ENCODE results near the gene CBLB. TPM values are rescaled to one million over a fixed set of nuclear protein-coding genes. Genes with fewer than 3 reads are reported as not detected.

The CBLB gene
- polyA plus RNA-seq, 2 of the 4 experiments (the other 2 are of a cell fraction) = 6.8 to 16.2 TPM

GRCh38 chr3:105639131-105639530, 229.7 kb downstream of the CBLB start:
- ATAC-seq = no peak
- ChIA-PET POLR2A (no interaction called here), CTCF (no interaction called here)

GRCh38 chr3:105634708-105635107, 234.1 kb downstream of the CBLB start:
- TF ChIP-seq MAZ (IDR thresholded peaks at IDR 0.05; ENCODE audit: borderline replicate concordance, low read depth, low read length) = no peak
- ATAC-seq (no peak), DNase-seq (ENCODE audit: low read depth in 1 of 2, low spot score in 1 of 2) (no peak), FAIRE-seq (no peak)
- no peak overlapping the region for H3K4me3 ChIP-seq
- no peak overlapping the region for H3K4me2 ChIP-seq
- CTCF ChIA-PET = interaction anchor here (1.0 to 1.4 kb wide), 2 partner anchors 11 to 34 kb away, joined by 3 read pairs; no protein-coding TSS in a partner anchor
- H3K4me1 ChIP-seq = no peaks in the 10 kb centered on the region
- POLR2A ChIA-PET = no interaction called here
- H3K27ac ChIP-seq = no peak overlapping the region
- H3K9me3 ChIP-seq = no peaks in the 10 kb centered on the region
- WGBS (ENCODE audit: missing lambda C conversion rate) = 80% methylated on average over 5 of the region's 5 CpGs

More at GRCh38 chr3:105639131-105639530, 229.7 kb downstream of the CBLB start:
- Histone ChIP-seq H3K27ac (no peak overlapping the region), H3K9me3 (no peaks in the 10 kb centered on the region), H3K4me2 (no peak overlapping the region), H3K4me3 (no peak overlapping the region), H3K4me1 (no peaks in the 10 kb centered on the region)
- 62% methylated on average over 2 of the region's 2 CpGs for WGBS (ENCODE audit: missing lambda C conversion rate)
- DNase-seq (ENCODE audit: low read depth in 1 of 2, low spot score in 1 of 2) (no peak), FAIRE-seq (no peak)
- TF ChIP-seq SREBF2 (IDR thresholded peaks at IDR 0.05) = no peak
- TF ChIP-seq USF2 (IDR thresholded peaks at IDR 0.05) = no peak
- TF ChIP-seq TFCP2L1 (CRISPR knock-in tag; IDR thresholded peaks at IDR 0.05) = no peak
- no peak for TF ChIP-seq CHD4 (IDR thresholded peaks at IDR 0.05; ENCODE audit: borderline replicate concordance)
- no peak for TF ChIP-seq ZFP36 (IDR thresholded peaks at IDR 0.05; ENCODE audit: borderline replicate concordance, partially characterized antibody)
- no peak for TF ChIP-seq HDAC2 (IDR thresholded peaks at IDR 0.05)
- TF ChIP-seq CBX2 (IDR thresholded peaks at IDR 0.05; ENCODE audit: borderline replicate concordance, low read depth) = no peak

GRCh38 chr3:105629718-105630117, 239.1 kb downstream of the CBLB start:
- FAIRE-seq (no peak), DNase-seq (ENCODE audit: low read depth in 1 of 2, low spot score in 1 of 2) (no peak), ATAC-seq (no peak)
- TF ChIP-seq FOXS1 (CRISPR knock-in tag; IDR thresholded peaks at IDR 0.05) (no peak), CHD4 (IDR thresholded peaks at IDR 0.05; ENCODE audit: borderline replicate concordance) (no peak), E2F6 (IDR thresholded peaks at IDR 0.05; ENCODE audit: borderline replicate concordance, low read depth) (no peak), KDM5A (IDR thresholded peaks at IDR 0.05) (no peak), ELK1 (IDR thresholded peaks at IDR 0.05; ENCODE audit: low read depth, low read length) (no peak), MAFK (IDR thresholded peaks at IDR 0.05; ENCODE audit: partially characterized antibody) (no peak), ZSCAN20 (CRISPR knock-in tag; IDR thresholded peaks at IDR 0.05) (no peak), BHLHE40 (IDR thresholded peaks at IDR 0.05; ENCODE audit: low read depth, low read length) (no peak), HOXB13 (CRISPR knock-in tag; IDR thresholded peaks at IDR 0.05; ENCODE audit: low read depth) (no peak), CTCF (IDR thresholded peaks at IDR 0.05) (no peak), HES2 (IDR thresholded peaks at IDR 0.05) (no peak), MAZ (IDR thresholded peaks at IDR 0.05; ENCODE audit: borderline replicate concordance, low read depth, low read length) (no peak), EHF (CRISPR knock-in tag; IDR thresholded peaks at IDR 0.05) (no peak), FOSL2 (IDR thresholded peaks at IDR 0.05) (no peak), FOSL2 (CRISPR knock-in tag; IDR thresholded peaks at IDR 0.05) (no peak), RARB (CRISPR knock-in tag; IDR thresholded peaks at IDR 0.05) (no peak), MYC (IDR thresholded peaks at IDR 0.05; ENCODE audit: borderline replicate concordance, low read length) (no peak), HOXB5 (CRISPR knock-in tag; IDR thresholded peaks at IDR 0.05) (no peak), CEBPB (IDR thresholded peaks at IDR 0.05) (no peak), HDAC2 (IDR thresholded peaks at IDR 0.05) (no peak)
- Histone ChIP-seq H3K9me3 (no peaks in the 10 kb centered on the region), H3K27ac (no peak overlapping the region), H3K4me1 (no peaks in the 10 kb centered on the region), H3K4me2 (no peak overlapping the region), H3K4me3 (no peak overlapping the region)
- CTCF ChIA-PET = no interaction called here
- POLR2A ChIA-PET = no interaction called here

Measured in A549 (cell line).